Measurements from ENCODE around the gene DUSP2.

Gene DUSP2

GRCh38 chr2:96135171-96135570 lies 10.1 kb downstream of the DUSP2 start:
- DNase-seq (ENCODE audit: low read depth in 2 of 2, low spot score in 1 of 2) = no peak

- no peak for DNase-seq (ENCODE audit: low read depth in 2 of 2, low spot score in 1 of 2)
These were observed 10.8 kb downstream of the DUSP2 start for GRCh38 chr2:96134421-96134820.

- DNase-seq (ENCODE audit: low read depth in 2 of 2, low spot score in 1 of 2) = no peak
These were observed 13.2 kb downstream of the DUSP2 start for GRCh38 chr2:96131813-96132745.

GRCh38 chr2:96131152-96131812 lies 14.0 kb downstream of the DUSP2 start:
- DNase-seq (ENCODE audit: low read depth in 2 of 2, low spot score in 1 of 2) = no peak

- no peak for DNase-seq (ENCODE audit: low read depth in 2 of 2, low spot score in 1 of 2)
These were observed 14.8 kb downstream of the DUSP2 start for GRCh38 chr2:96130483-96130882.

- no peak for DNase-seq (ENCODE audit: low read depth in 2 of 2, low spot score in 1 of 2)
These were observed 15.6 kb downstream of the DUSP2 start for GRCh38 chr2:96129528-96130120.

GRCh38 chr2:96128456-96128855 lies 16.8 kb downstream of the DUSP2 start:
- DNase-seq (ENCODE audit: low read depth in 2 of 2, low spot score in 1 of 2) = no peak

- DNase-seq (ENCODE audit: low read depth in 2 of 2, low spot score in 1 of 2) = no peak
These were observed 20.6 kb downstream of the DUSP2 start for GRCh38 chr2:96124406-96125265.

- DNase-seq (ENCODE audit: low read depth in 2 of 2, low spot score in 1 of 2) = no peak
These were observed 21.3 kb downstream of the DUSP2 start for GRCh38 chr2:96123936-96124335.

GRCh38 chr2:96123290-96123689 lies 21.9 kb downstream of the DUSP2 start:
- no peak for DNase-seq (ENCODE audit: low read depth in 2 of 2, low spot score in 1 of 2)

- DNase-seq (ENCODE audit: low read depth in 2 of 2, low spot score in 1 of 2) = no peak
These were observed 22.8 kb downstream of the DUSP2 start for GRCh38 chr2:96122391-96122790.

- no peak for DNase-seq (ENCODE audit: low read depth in 2 of 2, low spot score in 1 of 2)
These were observed 23.8 kb downstream of the DUSP2 start for GRCh38 chr2:96121414-96121813.

- no peak for DNase-seq (ENCODE audit: low read depth in 2 of 2, low spot score in 1 of 2)
These were observed 24.2 kb downstream of the DUSP2 start for GRCh38 chr2:96120991-96121390.

- DNase-seq (ENCODE audit: low read depth in 2 of 2, low spot score in 1 of 2) = no peak
These were observed 25.0 kb downstream of the DUSP2 start for GRCh38 chr2:96120091-96120720.

GRCh38 chr2:96119389-96119751 lies 25.9 kb downstream of the DUSP2 start:
- DNase-seq (ENCODE audit: low read depth in 2 of 2, low spot score in 1 of 2) = no peak

GRCh38 chr2:96118698-96119388 lies 26.4 kb downstream of the DUSP2 start:
- DNase-seq (ENCODE audit: low read depth in 2 of 2, low spot score in 1 of 2) = no peak

GRCh38 chr2:96117701-96118588 lies 27.3 kb downstream of the DUSP2 start:
- DNase-seq (ENCODE audit: low read depth in 2 of 2, low spot score in 1 of 2) = no peak

- DNase-seq (ENCODE audit: low read depth in 2 of 2, low spot score in 1 of 2) = no peak
These were observed 28.2 kb downstream of the DUSP2 start for GRCh38 chr2:96116879-96117533.

All from stimulated activated CD8-positive, alpha-beta memory T cell treated with anti-CD3 and anti-CD28 coated beads, Interleukin-4, amount 100 ng/mL, for 4 hours (primary cell).